Uterus (tissue), 4 donors: ENCODE data around the gene STRN. TPM values are rescaled to one million over a fixed set of nuclear protein-coding genes. Genes with fewer than 3 reads are reported as not detected.
"Not testable (repeated sequence)": the region's sequence is repeated elsewhere in the genome, so short reads cannot be mapped to it uniquely, and the experiment has no call there.

Experiments
- DNase-seq, 2 donors: peaks; one replicate each; pipeline ENCODE4 v3.0.0-alpha.2; 2019 to 2020
- H3K27ac ChIP-seq, 2 donors: fragments of 200-600 bp; sonication (generic); 1 replicate in 1 of 2; 2 replicates in 1 of 2; pipeline ENCODE4 v1.5.1; 2016 to 2018
- H3K27me3 ChIP-seq, 2 donors: fragments of 200-600 bp; sonication (generic); one replicate each; pipeline ENCODE4 v1.5.1; 2018 to 2019; ENCODE audit warnings: control low read depth in 1 of 2
- H3K36me3 ChIP-seq, 2 donors: fragments of 200-600 bp; sonication (generic); one replicate each; pipeline ENCODE4 v1.5.1; 2019; ENCODE audit warnings: control low read depth in 1 of 2
- H3K4me1 ChIP-seq, 2 donors: fragments of 200-600 bp; sonication (generic); one replicate each; pipeline ENCODE4 v1.5.1; 2018 to 2019; ENCODE audit warnings: control low read depth in 1 of 2
- H3K4me3 ChIP-seq, 2 donors: fragments of 200-600 bp; sonication (generic); 1 replicate in 1 of 2; 2 replicates in 1 of 2; pipeline ENCODE4 v1.5.1; 2018 to 2019; ENCODE audit warnings: mild to moderate bottlenecking in 1 of 2
- H3K9me3 ChIP-seq, 2 donors: fragments of 200-600 bp; sonication (generic); one replicate each; pipeline ENCODE4 v1.5.1; 2019; ENCODE audit warnings: control low read depth in 1 of 2
- POLR2A ChIP-seq, 2 donors: fragments of 450-650 bp; IDR thresholded peaks; one replicate each; pipeline ENCODE4 v1.6.1; 2016; ENCODE audit warnings: antibody characterized with exemption in 2 of 2, mild to moderate bottlenecking in 1 of 2, moderate library complexity in 1 of 2
- intact Hi-C: fragments of 100-400 bp; cut with DNase I; formaldehyde crosslinking; loops from one replicate; pipeline ENCODE4 v1.15.1; 2023; ENCODE audit warnings: low total_unique reads
- total RNA-seq, 4 donors: library from RNA; depleted of rRNA in 3 of 4; stranded (reverse); fragments of >200 nt in 3 of 4; gene quantifications; one replicate each; pipeline versions ENCODE4 v1.1.0 to v1.2.4, GENCODE V29; 2014 to 2023
- TF ChIP-seq, protein P1 (sequence below), 4 experiments: fragments of 200-600 bp in 2 of 4; fragments of 450-650 bp in 2 of 4; sonication (generic) in 2 of 4; IDR thresholded peaks; one replicate each; pipeline ENCODE4 v1.5.1; 2016 to 2019; ENCODE audit warnings: antibody characterized with exemption in 4 of 4, mild to moderate bottlenecking in 2 of 4, moderate library complexity in 1 of 4
- donor health status: DM: yes; HTN: yes; CAD: no.

Gene STRN
- total RNA-seq, 4 donors from 2014 or later, result 12.0 to 29.0 (median 20.2) TPM

DNA sequence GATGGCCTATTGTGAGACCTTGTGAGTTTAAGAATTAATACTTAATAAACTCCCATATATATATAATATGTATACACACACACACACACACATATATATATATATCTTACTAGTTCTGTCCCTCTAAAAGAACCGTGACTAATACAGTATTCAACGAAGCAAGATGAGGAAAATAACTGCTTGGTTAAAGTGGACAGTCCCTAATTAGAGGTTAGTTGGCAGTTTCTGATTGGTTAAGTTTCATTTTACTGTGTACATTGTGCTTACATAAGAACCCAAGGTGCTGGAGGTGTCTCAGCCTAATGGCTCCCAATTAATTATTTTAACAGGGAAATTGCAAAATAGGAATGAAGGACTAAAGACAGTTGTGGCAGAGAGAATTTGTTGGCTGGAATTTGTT, 132.1 kb downstream of the STRN start:
- Histone ChIP-seq H3K27ac (no peak overlapping the region), H3K36me3 (no peaks in the 10 kb centered on the region), H3K27me3 (no peaks in the 10 kb centered on the region), H3K4me1 (no peaks in the 10 kb centered on the region), H3K9me3 (no peaks in the 10 kb centered on the region), H3K4me3 (no peak overlapping the region)
- intact Hi-C loops, result no loop called here
- TF ChIP-seq, protein P1, sequence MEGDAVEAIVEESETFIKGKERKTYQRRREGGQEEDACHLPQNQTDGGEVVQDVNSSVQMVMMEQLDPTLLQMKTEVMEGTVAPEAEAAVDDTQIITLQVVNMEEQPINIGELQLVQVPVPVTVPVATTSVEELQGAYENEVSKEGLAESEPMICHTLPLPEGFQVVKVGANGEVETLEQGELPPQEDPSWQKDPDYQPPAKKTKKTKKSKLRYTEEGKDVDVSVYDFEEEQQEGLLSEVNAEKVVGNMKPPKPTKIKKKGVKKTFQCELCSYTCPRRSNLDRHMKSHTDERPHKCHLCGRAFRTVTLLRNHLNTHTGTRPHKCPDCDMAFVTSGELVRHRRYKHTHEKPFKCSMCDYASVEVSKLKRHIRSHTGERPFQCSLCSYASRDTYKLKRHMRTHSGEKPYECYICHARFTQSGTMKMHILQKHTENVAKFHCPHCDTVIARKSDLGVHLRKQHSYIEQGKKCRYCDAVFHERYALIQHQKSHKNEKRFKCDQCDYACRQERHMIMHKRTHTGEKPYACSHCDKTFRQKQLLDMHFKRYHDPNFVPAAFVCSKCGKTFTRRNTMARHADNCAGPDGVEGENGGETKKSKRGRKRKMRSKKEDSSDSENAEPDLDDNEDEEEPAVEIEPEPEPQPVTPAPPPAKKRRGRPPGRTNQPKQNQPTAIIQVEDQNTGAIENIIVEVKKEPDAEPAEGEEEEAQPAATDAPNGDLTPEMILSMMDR (IDR thresholded peaks at IDR 0.05), result no peak
- no peak for TF ChIP-seq POLR2A (IDR thresholded peaks at IDR 0.05)
- no peak for DNase-seq

DNA sequence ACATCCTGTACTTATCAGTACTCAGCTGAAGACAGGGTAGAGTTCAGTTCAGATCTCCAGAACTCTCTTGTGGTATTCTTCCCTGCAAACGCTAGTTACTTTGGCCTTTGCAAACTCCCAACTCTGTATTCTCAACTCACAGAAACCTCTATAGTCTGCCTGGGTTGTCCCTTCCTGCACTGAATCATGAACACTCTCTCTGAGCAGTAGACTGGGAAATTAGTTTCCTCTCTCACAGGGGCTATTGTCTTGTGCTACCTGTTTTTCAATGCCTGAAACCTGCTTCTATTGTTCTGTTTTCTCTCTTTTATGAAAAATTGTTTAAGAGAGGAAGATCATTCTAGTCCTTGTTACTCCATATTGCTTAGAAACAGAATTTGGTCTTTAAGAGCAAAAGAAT, 135.2 kb downstream of the STRN start:
- Histone ChIP-seq H3K9me3 (no peaks in the 10 kb centered on the region), H3K27ac (no peak overlapping the region)
- intact Hi-C loops, result no loop called here

DNA sequence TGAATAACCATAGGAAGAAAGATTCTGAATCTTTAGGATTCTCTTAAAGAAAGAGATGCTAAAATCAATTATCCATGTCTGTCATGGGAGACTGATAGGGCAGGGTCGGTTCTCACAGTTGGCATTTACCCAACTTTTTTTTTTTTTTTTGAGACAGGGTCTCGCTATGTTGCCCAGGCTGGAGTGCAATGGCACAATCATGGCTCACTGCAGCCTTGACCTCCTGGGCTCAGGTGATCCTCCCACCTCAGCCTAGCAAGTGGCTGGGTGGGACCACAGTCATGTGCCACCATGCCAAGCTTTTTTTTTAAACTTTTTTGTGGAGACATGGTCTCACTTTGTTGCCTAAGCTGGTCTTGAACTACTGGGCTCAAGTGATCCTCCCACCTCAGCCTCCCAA, 141.7 kb downstream of the STRN start:
- H3K4me3 ChIP-seq, H3K27me3 ChIP-seq, H3K9me3 ChIP-seq, H3K27ac ChIP-seq, H3K4me1 ChIP-seq, DNase-seq, intact Hi-C loops, H3K36me3 ChIP-seq: not testable (repeated sequence)

More for the DNA sequence above, 135.2 kb downstream of the STRN start:
- Histone ChIP-seq H3K4me1 (no peaks in the 10 kb centered on the region), H3K36me3 (no peaks in the 10 kb centered on the region), H3K4me3 (no peak overlapping the region), H3K27me3 (no peaks in the 10 kb centered on the region)
- no peak for TF ChIP-seq POLR2A (IDR thresholded peaks at IDR 0.05)
- TF ChIP-seq, protein P1 (IDR thresholded peaks at IDR 0.05), result no peak
- DNase-seq, result no peak

DNA sequence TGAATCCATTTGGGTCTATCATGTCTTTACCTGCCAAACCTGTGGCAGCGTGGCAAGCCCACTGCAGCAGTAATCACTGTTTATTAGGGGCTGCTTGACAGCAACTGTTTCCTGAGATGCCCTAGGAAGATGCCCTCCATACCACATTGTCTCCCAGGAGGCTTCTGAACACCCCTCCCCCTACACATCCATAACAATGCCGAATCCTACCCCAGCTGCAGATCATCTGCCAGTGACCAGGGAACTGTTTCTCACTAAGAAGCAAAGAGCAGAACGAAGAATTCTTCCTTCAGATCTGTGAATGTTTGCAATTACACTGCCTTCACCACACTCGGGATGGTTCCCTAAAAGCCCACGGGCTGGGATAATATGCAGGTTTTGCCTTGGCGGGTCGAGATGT, 142.1 kb downstream of the STRN start:
- DNase-seq, result no peak
- H3K4me1 ChIP-seq, result no peaks in the 10 kb centered on the region
- no peaks in the 10 kb centered on the region for H3K27me3 ChIP-seq
- no peak overlapping the region for H3K27ac ChIP-seq
- no peak overlapping the region for H3K4me3 ChIP-seq
- intact Hi-C loops, result no loop called here
- no peaks in the 10 kb centered on the region for H3K36me3 ChIP-seq
- TF ChIP-seq, protein P1 (IDR thresholded peaks at IDR 0.05), result no peak
- TF ChIP-seq POLR2A (IDR thresholded peaks at IDR 0.05), result no peak
- H3K9me3 ChIP-seq, result no peaks in the 10 kb centered on the region

DNA sequence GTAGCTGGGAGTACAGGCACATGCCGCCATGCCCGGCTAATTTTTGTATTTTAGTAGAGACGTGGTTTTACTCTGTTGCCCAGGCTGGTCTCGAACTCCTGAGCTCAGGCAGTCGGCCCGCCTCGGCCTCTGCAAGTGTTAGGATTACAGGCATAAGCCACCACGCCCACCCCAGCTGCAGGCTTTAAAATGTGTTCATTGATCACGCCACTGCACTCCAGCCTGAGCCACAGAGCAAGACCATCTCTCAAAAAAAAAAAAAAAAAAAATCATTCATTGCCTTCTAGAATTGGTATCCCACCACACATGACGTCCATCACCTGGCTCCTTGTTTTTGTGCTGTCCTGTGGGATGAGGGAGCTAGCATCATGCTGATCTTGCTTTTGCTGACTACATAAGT, 142.5 kb downstream of the STRN start:
- Histone ChIP-seq H3K9me3 (no peaks in the 10 kb centered on the region), H3K27me3 (no peaks in the 10 kb centered on the region), H3K27ac (no peak overlapping the region), H3K4me3 (no peak overlapping the region), H3K4me1 (no peaks in the 10 kb centered on the region), H3K36me3 (no peaks in the 10 kb centered on the region)
- TF ChIP-seq POLR2A (IDR thresholded peaks at IDR 0.05), result no peak
- TF ChIP-seq, protein P1 (IDR thresholded peaks at IDR 0.05), result no peak
- intact Hi-C loops, result no loop called here
- DNase-seq, result no peak

DNA sequence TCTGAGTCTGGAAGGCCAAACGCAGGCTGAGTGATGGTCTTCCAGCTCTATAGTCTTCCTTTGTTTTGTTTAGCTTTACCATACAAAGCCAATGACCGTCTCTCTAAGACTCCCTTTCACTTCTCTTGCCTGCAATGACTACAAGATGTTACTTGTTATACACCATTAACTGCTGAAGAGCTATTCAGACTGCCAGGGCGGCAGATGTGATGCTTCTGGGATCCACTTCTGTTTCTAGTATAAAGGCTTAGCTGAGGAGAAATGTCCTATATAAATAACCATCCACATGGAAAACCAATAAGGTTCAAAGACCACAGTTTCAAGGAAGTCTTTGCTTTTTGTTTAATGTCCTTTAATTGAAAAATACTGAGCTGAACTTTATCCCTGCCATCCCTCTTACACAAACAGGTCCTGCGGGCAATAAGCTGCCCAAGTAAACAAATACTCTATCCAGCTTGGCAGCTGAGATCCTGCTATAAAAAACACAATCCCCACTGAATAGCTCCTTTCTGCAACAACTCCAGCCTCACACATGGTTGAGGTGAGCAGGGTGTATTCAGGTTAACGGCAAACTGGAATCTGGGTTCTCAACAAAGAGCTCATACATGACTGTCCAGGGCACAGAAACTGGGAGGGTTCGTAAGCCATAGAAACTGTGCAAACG, 145.3 kb downstream of the STRN start:
- no peak for DNase-seq
- no peak overlapping the region for H3K4me3 ChIP-seq
- no peaks in the 10 kb centered on the region for H3K36me3 ChIP-seq
- intact Hi-C loops, result no loop called here
- H3K4me1 ChIP-seq, result no peaks in the 10 kb centered on the region
- H3K27me3 ChIP-seq, result no peaks in the 10 kb centered on the region
- no peak for TF ChIP-seq POLR2A (IDR thresholded peaks at IDR 0.05)
- TF ChIP-seq, protein P1 (IDR thresholded peaks at IDR 0.05), result no peak
- no peak overlapping the region for H3K27ac ChIP-seq
- H3K9me3 ChIP-seq, result no peaks in the 10 kb centered on the region
